ENCODE results near the gene AHRR. TPM values are rescaled to one million over a fixed set of nuclear protein-coding genes. Genes with fewer than 3 reads are reported as not detected.
A peak's percentile ranks its signal among the peaks of the same experiment; 100 is the strongest.
"Not testable (repeated sequence)": the region's sequence is repeated elsewhere in the genome, so short reads cannot be mapped to it uniquely, and the experiment has no call there.

Gene AHRR
- total and polyA plus RNA-seq, 7 donors, result under 0.01 to 1.8 (median 1.0) TPM; not detected in 1

DNA sequence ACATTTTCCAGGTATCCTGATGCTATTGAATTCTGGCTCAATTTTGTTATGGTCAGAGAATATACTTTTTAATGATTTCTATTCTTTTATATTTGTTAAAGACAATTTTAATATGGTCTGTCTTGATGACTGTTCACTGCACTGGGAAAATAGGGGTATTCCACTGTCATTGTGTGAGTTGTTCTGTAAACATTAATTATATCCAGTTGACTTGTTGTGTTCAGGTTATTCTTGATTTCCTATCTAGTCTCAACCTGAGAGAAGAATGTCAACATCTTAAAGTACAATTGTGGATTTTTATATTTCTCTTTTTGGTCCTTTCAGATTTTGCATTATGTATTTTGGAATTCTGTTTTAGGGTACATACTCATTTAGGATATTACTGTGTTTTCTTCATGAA, 61.6 kb downstream of the AHRR start:
- no peaks in the 10 kb centered on the region for H3K4me1 ChIP-seq
- TF ChIP-seq, protein P1, sequence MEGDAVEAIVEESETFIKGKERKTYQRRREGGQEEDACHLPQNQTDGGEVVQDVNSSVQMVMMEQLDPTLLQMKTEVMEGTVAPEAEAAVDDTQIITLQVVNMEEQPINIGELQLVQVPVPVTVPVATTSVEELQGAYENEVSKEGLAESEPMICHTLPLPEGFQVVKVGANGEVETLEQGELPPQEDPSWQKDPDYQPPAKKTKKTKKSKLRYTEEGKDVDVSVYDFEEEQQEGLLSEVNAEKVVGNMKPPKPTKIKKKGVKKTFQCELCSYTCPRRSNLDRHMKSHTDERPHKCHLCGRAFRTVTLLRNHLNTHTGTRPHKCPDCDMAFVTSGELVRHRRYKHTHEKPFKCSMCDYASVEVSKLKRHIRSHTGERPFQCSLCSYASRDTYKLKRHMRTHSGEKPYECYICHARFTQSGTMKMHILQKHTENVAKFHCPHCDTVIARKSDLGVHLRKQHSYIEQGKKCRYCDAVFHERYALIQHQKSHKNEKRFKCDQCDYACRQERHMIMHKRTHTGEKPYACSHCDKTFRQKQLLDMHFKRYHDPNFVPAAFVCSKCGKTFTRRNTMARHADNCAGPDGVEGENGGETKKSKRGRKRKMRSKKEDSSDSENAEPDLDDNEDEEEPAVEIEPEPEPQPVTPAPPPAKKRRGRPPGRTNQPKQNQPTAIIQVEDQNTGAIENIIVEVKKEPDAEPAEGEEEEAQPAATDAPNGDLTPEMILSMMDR (IDR thresholded peaks at IDR 0.05), result no peak
- no peak for TF ChIP-seq POLR2A (IDR thresholded peaks at IDR 0.05)
- no peak for TF ChIP-seq EP300 (IDR thresholded peaks at IDR 0.05)
- TF ChIP-seq POLR2AphosphoS5 (IDR thresholded peaks at IDR 0.05), result no peak
- intact Hi-C loops (cut with DNase I), result no loop called here
- H3K9me3 ChIP-seq, result peaks cover 0 to 6% (median 4%) of the 10 kb centered on the region in 4 donors
- H3K4me3 ChIP-seq, result no peak overlapping the region
- DNase-seq, result no peak
- no peak overlapping the region for H3K27ac ChIP-seq
- peaks cover 0 to 5% (median 0%) of the 10 kb centered on the region in 3 donors for H3K27me3 ChIP-seq
- H3K36me3 ChIP-seq, result no peaks in the 10 kb centered on the region

DNA sequence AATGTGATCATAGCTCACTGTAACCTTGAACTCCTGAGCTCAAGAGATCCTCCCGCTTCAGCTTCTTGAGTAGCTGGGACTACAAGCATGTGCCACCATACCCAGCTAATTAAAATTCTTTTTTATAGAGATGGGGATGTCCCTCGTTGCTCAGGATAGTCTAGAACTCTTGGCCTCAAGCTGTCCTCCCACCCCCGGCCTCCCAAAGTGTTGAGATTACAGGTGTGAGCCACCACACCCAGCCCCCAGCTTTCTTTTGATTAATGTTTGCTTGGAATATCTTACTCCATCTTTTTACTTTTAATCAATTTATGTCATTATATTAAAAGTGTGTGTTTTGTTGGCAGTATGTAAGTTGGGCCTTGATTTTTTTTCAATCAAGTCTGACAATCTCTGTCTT, 62.1 kb downstream of the AHRR start:
- H3K36me3 ChIP-seq, result no peaks in the 10 kb centered on the region
- no peaks in the 10 kb centered on the region for H3K4me1 ChIP-seq
- no peak overlapping the region for H3K4me3 ChIP-seq
- H3K27ac ChIP-seq, result no peak overlapping the region
- H3K9me3 ChIP-seq, result peaks cover 0 to 6% (median 4%) of the 10 kb centered on the region in 4 donors
- H3K27me3 ChIP-seq, result peaks cover 0 to 8% (median 0%) of the 10 kb centered on the region in 3 donors
- TF ChIP-seq POLR2A (IDR thresholded peaks at IDR 0.05) (no peak), EP300 (IDR thresholded peaks at IDR 0.05) (no peak), POLR2AphosphoS5 (IDR thresholded peaks at IDR 0.05) (no peak)
- TF ChIP-seq, protein P1 (IDR thresholded peaks at IDR 0.05), result no peak
- intact Hi-C loops (cut with DNase I), result no loop called here
- no peak for DNase-seq
- WGBS, 2 donors, result 70 to 81% methylated on average over 3 of the region's 3 CpGs

DNA sequence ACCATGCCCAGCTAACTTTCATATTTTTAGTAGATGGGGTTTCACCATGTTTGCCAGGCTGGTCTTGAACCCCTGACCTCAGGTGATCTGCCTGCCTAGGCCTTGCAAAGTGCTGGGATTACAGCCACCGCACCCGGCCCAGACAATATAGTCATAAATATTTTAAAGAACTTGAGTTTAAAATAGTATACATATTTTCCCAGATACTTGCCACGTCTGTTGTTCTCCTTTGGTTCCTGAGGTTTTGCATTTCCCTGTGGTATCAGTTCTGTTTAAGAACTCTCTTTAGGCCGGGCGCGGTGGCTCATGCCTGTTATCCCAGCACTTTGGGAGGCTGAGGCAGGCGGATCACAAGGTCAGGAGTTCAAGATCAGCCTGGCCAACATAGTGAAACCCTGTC, 63.1 kb downstream of the AHRR start:
- H3K36me3 ChIP-seq; H3K4me3 ChIP-seq; H3K9me3 ChIP-seq; intact Hi-C loops (cut with DNase I); H3K27ac ChIP-seq; H3K4me1 ChIP-seq; DNase-seq: not testable (repeated sequence)
- H3K27me3 ChIP-seq, result peaks cover 0 to 14% (median 0%) of the 10 kb centered on the region in 3 donors
- WGBS, 2 donors, result 88 to 91% methylated on average over 7 of the region's 7 CpGs

DNA sequence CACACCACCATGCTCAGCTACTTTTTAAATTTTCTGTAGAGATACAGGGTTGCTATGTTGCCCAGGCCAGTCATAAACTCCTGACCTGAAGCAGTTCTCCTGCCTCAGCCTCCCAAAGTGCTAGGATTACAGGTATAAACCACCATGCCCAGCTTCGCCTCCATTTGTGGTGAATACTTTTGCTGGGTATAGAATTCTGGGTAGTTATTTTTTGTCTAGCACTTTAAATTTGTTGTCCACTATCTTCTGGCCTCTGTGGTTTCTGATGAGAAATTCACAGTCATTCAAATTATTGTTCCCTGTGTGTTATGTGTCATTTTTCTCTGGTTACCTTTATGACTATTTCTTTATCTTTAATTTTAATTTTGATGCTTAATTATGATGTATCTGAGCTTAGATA, 63.8 kb downstream of the AHRR start:
- no peaks in the 10 kb centered on the region for H3K4me1 ChIP-seq
- H3K27ac ChIP-seq, result no peak overlapping the region
- no peak for DNase-seq
- TF ChIP-seq EP300 (IDR thresholded peaks at IDR 0.05) (no peak), POLR2A (IDR thresholded peaks at IDR 0.05) (no peak), POLR2AphosphoS5 (IDR thresholded peaks at IDR 0.05) (no peak)
- TF ChIP-seq, protein P1 (IDR thresholded peaks at IDR 0.05), result no peak
- H3K4me3 ChIP-seq, result no peak overlapping the region
- peaks cover 0 to 14% (median 0%) of the 10 kb centered on the region in 3 donors for H3K27me3 ChIP-seq
- H3K36me3 ChIP-seq, result no peaks in the 10 kb centered on the region
- 95 to 100% methylated on average over 1 of the region's 1 CpG for WGBS, 2 donors
- intact Hi-C loops (cut with DNase I), result no loop called here
- peaks cover 0 to 6% (median 4%) of the 10 kb centered on the region in 4 donors for H3K9me3 ChIP-seq

DNA sequence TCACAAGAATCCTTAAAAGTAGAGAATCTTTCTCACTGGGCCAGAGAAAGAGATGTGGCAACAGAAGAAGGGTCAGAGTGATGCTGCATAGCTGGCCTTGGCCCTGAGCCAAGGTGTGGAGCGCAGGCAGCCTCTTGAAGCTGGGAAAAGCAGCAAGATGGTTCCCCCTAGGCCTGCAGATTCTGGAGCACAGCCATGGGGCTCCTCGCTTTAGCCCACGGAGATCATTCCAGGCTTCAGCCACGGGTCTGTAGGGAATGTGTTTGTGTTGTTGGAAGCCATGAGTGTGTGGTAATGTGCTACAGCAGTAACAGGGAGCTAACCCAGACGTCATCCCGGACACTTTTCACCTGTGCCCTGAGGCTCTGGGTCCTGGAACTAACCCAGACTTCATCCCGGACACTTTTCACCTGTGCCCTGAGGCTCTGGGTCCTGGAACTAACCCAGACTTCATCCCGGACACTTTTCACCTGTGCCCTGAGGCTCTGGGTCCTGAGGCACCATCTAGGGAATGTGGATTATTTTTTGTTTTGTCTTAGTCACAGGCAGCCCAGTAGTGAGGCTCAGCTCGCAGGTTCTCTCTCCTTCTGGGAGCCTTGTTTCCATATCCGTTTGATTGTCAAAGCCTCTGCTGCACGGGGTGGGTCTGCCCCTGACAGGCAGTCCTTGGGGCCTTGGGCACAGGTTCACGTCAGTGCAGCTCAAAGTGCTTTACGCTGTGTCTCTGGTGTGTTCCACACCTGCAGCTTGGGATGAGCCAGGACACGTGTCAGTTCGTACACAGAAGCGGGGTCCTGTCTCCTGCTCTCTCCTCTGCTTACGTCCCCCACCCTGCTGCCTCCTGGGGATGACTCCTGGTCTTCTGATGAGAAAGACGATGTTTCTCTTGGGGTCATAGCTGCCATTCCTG, 65.2 kb downstream of the AHRR start:
- Histone ChIP-seq H3K36me3 (no peaks in the 10 kb centered on the region), H3K4me1 (no peaks in the 10 kb centered on the region), H3K27me3 (peaks cover 0 to 14% (median 0%) of the 10 kb centered on the region in 3 donors), H3K4me3 (no peak overlapping the region), H3K27ac (no peak overlapping the region), H3K9me3 (peaks cover 0 to 6% (median 4%) of the 10 kb centered on the region in 4 donors)
- DNase-seq, result peak; percentile 34
- TF ChIP-seq, protein P1 (IDR thresholded peaks at IDR 0.05), result no peak
- TF ChIP-seq POLR2A (IDR thresholded peaks at IDR 0.05), result no peak
- no peak for TF ChIP-seq POLR2AphosphoS5 (IDR thresholded peaks at IDR 0.05)
- TF ChIP-seq EP300 (IDR thresholded peaks at IDR 0.05), result no peak
- intact Hi-C loops (cut with DNase I), result no loop called here
- 84 to 86% methylated on average over 18 of the region's 18 CpGs for WGBS, 2 donors

Measured in sigmoid colon (tissue), 7 donors.